ENCODE data around the gene CD19. TPM values are rescaled to one million over a fixed set of nuclear protein-coding genes. Genes with fewer than 3 reads are reported as not detected.

The CD19 gene
- total RNA-seq, 1 donor from 2014 or later, result not detected

DNA sequence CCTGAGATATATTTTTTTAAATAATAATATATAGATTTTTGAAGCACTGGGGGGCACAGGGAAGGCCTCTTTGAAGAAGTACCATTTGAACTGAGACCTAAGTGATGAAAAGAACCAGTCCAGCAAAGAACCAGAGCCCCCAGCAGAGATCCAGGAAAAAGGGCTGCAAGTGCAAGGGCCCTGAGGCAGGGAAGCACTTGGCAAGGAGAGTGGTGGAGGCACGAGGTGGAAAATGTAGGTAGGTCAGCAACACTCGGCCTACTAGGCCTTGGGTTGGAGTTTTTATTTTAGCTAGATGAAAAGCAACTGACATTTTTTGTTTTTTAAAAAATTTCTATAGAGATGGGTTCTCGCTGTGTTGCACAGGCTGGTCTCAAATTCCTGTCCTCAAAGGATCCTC lies 1.6 kb upstream of the CD19 start:
- Histone ChIP-seq H3K9me3 (no peaks in the 10 kb centered on the region), H3K4me1 (peaks cover 5% of the 10 kb centered on the region), H3K4me3 (no peak overlapping the region), H3K27ac (no peak overlapping the region), H3K27me3 (no peaks in the 10 kb centered on the region), H3K36me3 (no peaks in the 10 kb centered on the region)
- intact Hi-C loops (cut with DNase I), result no loop called here
- no peak for DNase-seq (ENCODE audit: extremely low spot score in 2 of 2)
- no peak for TF ChIP-seq POLR2A (IDR thresholded peaks at IDR 0.05)
- TF ChIP-seq POLR2AphosphoS5 (IDR thresholded peaks at IDR 0.05; ENCODE audit: insufficient read depth in 1 of 2, low read depth in 1 of 2), result no peak
- TF ChIP-seq CTCF (IDR thresholded peaks at IDR 0.05), result no peak

GRCh38 chr16:28930652-28931051 lies 1.1 kb upstream of the CD19 start:
- Histone ChIP-seq H3K4me3 (no peak overlapping the region), H3K27ac (no peak overlapping the region), H3K9me3 (no peaks in the 10 kb centered on the region), H3K4me1 (peaks cover 5% of the 10 kb centered on the region), H3K36me3 (no peaks in the 10 kb centered on the region), H3K27me3 (no peaks in the 10 kb centered on the region)
- TF ChIP-seq POLR2A (IDR thresholded peaks at IDR 0.05), result no peak
- no peak for TF ChIP-seq CTCF (IDR thresholded peaks at IDR 0.05)
- no peak for TF ChIP-seq POLR2AphosphoS5 (IDR thresholded peaks at IDR 0.05; ENCODE audit: insufficient read depth in 1 of 2, low read depth in 1 of 2)
- no peak for DNase-seq (ENCODE audit: extremely low spot score in 2 of 2)
- intact Hi-C loops (cut with DNase I), result no loop called here

GRCh38 chr16:28932339-28933141 lies 769 bp downstream of the CD19 start:
- H3K27me3 ChIP-seq, result no peaks in the 10 kb centered on the region
- no peaks in the 10 kb centered on the region for H3K9me3 ChIP-seq
- H3K27ac ChIP-seq, result no peak overlapping the region
- intact Hi-C loops (cut with DNase I), result no loop called here
- H3K36me3 ChIP-seq, result no peaks in the 10 kb centered on the region
- no peak for DNase-seq (ENCODE audit: extremely low spot score in 2 of 2)
- TF ChIP-seq POLR2AphosphoS5 (IDR thresholded peaks at IDR 0.05; ENCODE audit: insufficient read depth in 1 of 2, low read depth in 1 of 2), result no peak
- TF ChIP-seq CTCF (IDR thresholded peaks at IDR 0.05), result no peak
- TF ChIP-seq POLR2A (IDR thresholded peaks at IDR 0.05), result no peak
- no peak overlapping the region for H3K4me3 ChIP-seq
- H3K4me1 ChIP-seq, result peaks cover 5% of the 10 kb centered on the region

DNA sequence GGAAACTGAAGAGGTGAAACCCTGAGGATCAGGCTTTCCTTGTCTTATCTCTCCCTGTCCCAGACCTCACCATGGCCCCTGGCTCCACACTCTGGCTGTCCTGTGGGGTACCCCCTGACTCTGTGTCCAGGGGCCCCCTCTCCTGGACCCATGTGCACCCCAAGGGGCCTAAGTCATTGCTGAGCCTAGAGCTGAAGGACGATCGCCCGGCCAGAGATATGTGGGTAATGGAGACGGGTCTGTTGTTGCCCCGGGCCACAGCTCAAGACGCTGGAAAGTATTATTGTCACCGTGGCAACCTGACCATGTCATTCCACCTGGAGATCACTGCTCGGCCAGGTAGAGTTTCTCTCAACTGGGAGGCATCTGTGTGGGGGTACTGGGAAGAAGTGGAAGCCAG lies 1.4 kb downstream of the CD19 start:
- Histone ChIP-seq H3K4me1 (peaks cover 5% of the 10 kb centered on the region), H3K36me3 (no peaks in the 10 kb centered on the region), H3K27ac (no peak overlapping the region), H3K9me3 (no peaks in the 10 kb centered on the region), H3K4me3 (no peak overlapping the region), H3K27me3 (no peaks in the 10 kb centered on the region)
- DNase-seq (ENCODE audit: extremely low spot score in 2 of 2), result no peak
- TF ChIP-seq POLR2A (IDR thresholded peaks at IDR 0.05), result no peak
- no peak for TF ChIP-seq POLR2AphosphoS5 (IDR thresholded peaks at IDR 0.05; ENCODE audit: insufficient read depth in 1 of 2, low read depth in 1 of 2)
- no peak for TF ChIP-seq CTCF (IDR thresholded peaks at IDR 0.05)
- intact Hi-C loops (cut with DNase I), result no loop called here

DNA sequence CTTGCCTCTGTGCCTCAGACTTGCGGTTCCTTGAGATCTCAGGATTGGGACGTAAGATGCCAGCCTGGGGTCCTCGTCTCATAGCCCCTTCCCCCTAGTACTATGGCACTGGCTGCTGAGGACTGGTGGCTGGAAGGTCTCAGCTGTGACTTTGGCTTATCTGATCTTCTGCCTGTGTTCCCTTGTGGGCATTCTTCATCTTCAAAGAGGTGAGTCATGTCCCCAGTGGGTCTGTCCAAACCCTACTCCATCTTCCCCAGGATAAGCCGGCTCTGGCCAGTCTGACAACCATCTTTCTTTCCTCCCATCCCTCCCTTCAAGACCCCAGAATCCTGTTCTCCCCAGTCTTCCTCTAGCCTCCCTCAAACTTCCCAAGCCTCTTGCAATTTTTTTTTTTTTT lies 3.6 kb downstream of the CD19 start:
- H3K27ac ChIP-seq, result no peak overlapping the region
- no peaks in the 10 kb centered on the region for H3K27me3 ChIP-seq
- peaks cover 5% of the 10 kb centered on the region for H3K4me1 ChIP-seq
- no peak overlapping the region for H3K4me3 ChIP-seq
- DNase-seq (ENCODE audit: extremely low spot score in 2 of 2), result no peak
- no peaks in the 10 kb centered on the region for H3K36me3 ChIP-seq
- H3K9me3 ChIP-seq, result no peaks in the 10 kb centered on the region
- intact Hi-C loops (cut with DNase I), result no loop called here
- TF ChIP-seq POLR2A (IDR thresholded peaks at IDR 0.05) (no peak), POLR2AphosphoS5 (IDR thresholded peaks at IDR 0.05; ENCODE audit: insufficient read depth in 1 of 2, low read depth in 1 of 2) (no peak), CTCF (IDR thresholded peaks at IDR 0.05) (no peak)
